ENCODE measurements around the gene CAPN2. TPM values are rescaled to one million over a fixed set of nuclear protein-coding genes. Genes with fewer than 3 reads are reported as not detected.

The CAPN2 gene
- total and polyA plus RNA-seq, 9 donors = 70.6 to 267 (median 171) TPM

GRCh38 chr1:223667484-223668182 lies 44.7 kb upstream of the CAPN2 start:
- Histone ChIP-seq H3K36me3 (no peaks in the 10 kb centered on the region), H3K27me3 (no peaks in the 10 kb centered on the region), H3K9me3 (no peaks in the 10 kb centered on the region), H3K27ac (no peak overlapping the region), H3K4me1 (ENCODE audit: insufficient read depth) (no peaks in the 10 kb centered on the region), H3K4me3 (no peak overlapping the region)
- DNase-seq = no peak
- intact Hi-C loops (cut with DNase I) = no loop called here
- TF ChIP-seq POLR2A (IDR thresholded peaks at IDR 0.05) = no peak
- TF ChIP-seq EP300 (IDR thresholded peaks at IDR 0.05) = no peak
- TF ChIP-seq CTCF (IDR thresholded peaks at IDR 0.05) = no peak
- 81 to 90% (median 89%) methylated on average over 3 of the region's 3 CpGs for WGBS, 3 donors

GRCh38 chr1:223669003-223669795 lies 43.1 kb upstream of the CAPN2 start:
- intact Hi-C loops (cut with DNase I) = no loop called here
- H3K4me3 ChIP-seq = no peak overlapping the region

GRCh38 chr1:223670458-223671159 lies 41.7 kb upstream of the CAPN2 start:
- intact Hi-C loops (cut with DNase I) = loop anchor here in 2 of 4 donors (10.0 kb wide), 2 partner anchors 536 to 586 kb away; no protein-coding TSS in a partner anchor
- Histone ChIP-seq H3K27me3 (no peaks in the 10 kb centered on the region), H3K36me3 (no peaks in the 10 kb centered on the region), H3K9me3 (no peaks in the 10 kb centered on the region), H3K4me1 (ENCODE audit: insufficient read depth) (no peaks in the 10 kb centered on the region), H3K4me3 (no peak overlapping the region), H3K27ac (no peak overlapping the region)
- DNase-seq = no peak
- WGBS, 3 donors = 64 to 67% (median 66%) methylated on average over 7 of the region's 7 CpGs
- TF ChIP-seq EP300 (IDR thresholded peaks at IDR 0.05) = no peak
- TF ChIP-seq CTCF (IDR thresholded peaks at IDR 0.05) = no peak
- TF ChIP-seq POLR2A (IDR thresholded peaks at IDR 0.05) = no peak

More at GRCh38 chr1:223669003-223669795, 43.1 kb upstream of the CAPN2 start:
- 70 to 80% (median 73%) methylated on average over 6 of the region's 6 CpGs for WGBS, 3 donors
- Histone ChIP-seq H3K36me3 (no peaks in the 10 kb centered on the region), H3K27me3 (no peaks in the 10 kb centered on the region), H3K9me3 (no peaks in the 10 kb centered on the region), H3K27ac (no peak overlapping the region), H3K4me1 (ENCODE audit: insufficient read depth) (no peaks in the 10 kb centered on the region)
- TF ChIP-seq POLR2A (IDR thresholded peaks at IDR 0.05) (no peak), CTCF (IDR thresholded peaks at IDR 0.05) (no peak), EP300 (IDR thresholded peaks at IDR 0.05) (no peak)
- no peak for DNase-seq

GRCh38 chr1:223674119-223674890 lies 38.0 kb upstream of the CAPN2 start:
- no peaks in the 10 kb centered on the region for H3K27me3 ChIP-seq
- WGBS, 3 donors = 70 to 76% (median 75%) methylated on average over 5 of the region's 5 CpGs
- H3K36me3 ChIP-seq = no peaks in the 10 kb centered on the region
- no peaks in the 10 kb centered on the region for H3K4me1 ChIP-seq (ENCODE audit: insufficient read depth)
- intact Hi-C loops (cut with DNase I) = loop anchor here in 2 of 4 donors (10.0 kb wide), 2 partner anchors 540 to 590 kb away; no protein-coding TSS in a partner anchor
- no peak for TF ChIP-seq POLR2A (IDR thresholded peaks at IDR 0.05)
- TF ChIP-seq EP300 (IDR thresholded peaks at IDR 0.05) = no peak
- no peak for TF ChIP-seq CTCF (IDR thresholded peaks at IDR 0.05)
- no peak for DNase-seq
- no peak overlapping the region for H3K27ac ChIP-seq
- no peaks in the 10 kb centered on the region for H3K9me3 ChIP-seq
- H3K4me3 ChIP-seq = no peak overlapping the region
